HepG2 (cell line): ENCODE data around the gene SLC16A5. TPM values are rescaled to one million over a fixed set of nuclear protein-coding genes. Genes with fewer than 3 reads are reported as not detected.

Experiments
- ELF4 ChIP-seq: sonication (generic); formaldehyde crosslinking; IDR thresholded peaks from 2 replicates; pipeline ENCODE4 v1.5.0; 2020; ENCODE audit warnings: missing genetic modification reagents, mild to moderate bottlenecking, moderate library complexity, borderline replicate concordance
- FOXK1 ChIP-seq: sonication (generic); formaldehyde crosslinking; IDR thresholded peaks from 2 replicates; pipeline ENCODE4 v1.4.0; 2020; ENCODE audit warnings: low read depth, missing genetic modification reagents, borderline replicate concordance
- GATAD1 ChIP-seq: IDR thresholded peaks from 2 replicates; pipeline ENCODE4 v1.6.1; 2016; ENCODE audit warnings: missing genetic modification reagents, missing compliant biosample characterization
- JUNB ChIP-seq: sonication (generic); formaldehyde crosslinking; IDR thresholded peaks from 2 replicates; pipeline ENCODE4 v1.8.0; 2022; ENCODE audit warnings: missing genetic modification reagents, mild to moderate bottlenecking, borderline replicate concordance
- NFKB2 ChIP-seq: sonication (generic); formaldehyde crosslinking; IDR thresholded peaks from 2 replicates; pipeline ENCODE4 v1.4.0; 2020; ENCODE audit warnings: missing genetic modification reagents, borderline replicate concordance
- NR2C2 ChIP-seq: sonication (generic); formaldehyde crosslinking; IDR thresholded peaks from 2 replicates; pipeline ENCODE4 v1.4.0; 2020; ENCODE audit warnings: missing genetic modification reagents, mild to moderate bottlenecking, moderate library complexity, borderline replicate concordance
- NRL ChIP-seq: sonication (generic); formaldehyde crosslinking; IDR thresholded peaks from 2 replicates; pipeline ENCODE4 v1.5.0; 2020; ENCODE audit warnings: missing genetic modification reagents, mild to moderate bottlenecking, moderate library complexity, borderline replicate concordance
- SAFB2 ChIP-seq: sonication (generic); formaldehyde crosslinking; IDR thresholded peaks from 2 replicates; pipeline ENCODE4 v1.5.1; 2020; ENCODE audit warnings: missing genetic modification reagents, low read depth, mild to moderate bottlenecking, borderline replicate concordance
- SMAD3 ChIP-seq: sonication (generic); formaldehyde crosslinking; IDR thresholded peaks from 2 replicates; pipeline ENCODE4 v1.4.0; 2020; ENCODE audit warnings: missing genetic modification reagents
- TCF12 ChIP-seq, 2 experiments: fragments of 450-650 bp in 1 of 2; sonication (generic) in 1 of 2; formaldehyde crosslinking in 1 of 2; IDR thresholded peaks; 2 replicates each; pipeline versions ENCODE4 v1.6.1 to v1.8.0; 2017 to 2022; ENCODE audit warnings: antibody characterized with exemption in 1 of 2, mild to moderate bottlenecking in 1 of 2, missing genetic modification reagents in 1 of 2, moderate library complexity in 1 of 2
- ZNF124 ChIP-seq: sonication (generic); formaldehyde crosslinking; IDR thresholded peaks from 2 replicates; pipeline ENCODE4 v1.4.0; 2020; ENCODE audit warnings: missing genetic modification reagents
- ZNF138 ChIP-seq: sonication (generic); formaldehyde crosslinking; IDR thresholded peaks from 2 replicates; pipeline ENCODE4 v1.5.0; 2020; ENCODE audit warnings: mild to moderate bottlenecking, low read depth, missing genetic modification reagents
- ZNF263 ChIP-seq: sonication (generic); formaldehyde crosslinking; IDR thresholded peaks from 2 replicates; pipeline ENCODE4 v1.4.0; 2020; ENCODE audit warnings: missing genetic modification reagents
- ZNF44 ChIP-seq: sonication (generic); formaldehyde crosslinking; IDR thresholded peaks from 2 replicates; pipeline ENCODE4 v1.5.1; 2020; ENCODE audit warnings: mild to moderate bottlenecking, missing genetic modification reagents
- ZNF761 ChIP-seq: sonication (generic); formaldehyde crosslinking; conservative IDR thresholded peaks from 2 replicates; pipeline ENCODE4 v1.4.0; 2020; ENCODE audit warnings: mild to moderate bottlenecking, missing genetic modification reagents
- polyA plus RNA-seq, 8 experiments: library from polyadenylated mRNA; depleted of rRNA in 3 of 8; stranded (reverse) in 7 of 8; unstranded in 1 of 8; fragments of >200 nt; fragmentation: Illumina TruSeq in 4 of 8; extraction: Trizol in 4 of 8; gene quantifications; 2 replicates each; pipeline versions ENCODE4 v1.2.1 to v1.2.3, GENCODE V29; 2011 to 2016; ENCODE audit warnings: low read depth in 4 of 8, missing spikeins in 1 of 8, mixed read lengths in 1 of 8; ENCODE audit not compliant: insufficient read depth in 1 of 8
- total RNA-seq, 5 experiments: library from RNA; depleted of rRNA; stranded (reverse); fragments of >200 nt; fragmentation: Illumina TruSeq; extraction: Trizol; gene quantifications; 2 replicates each; pipeline ENCODE4 v1.2.3, GENCODE V29; 2016; ENCODE audit warnings: low read depth in 1 of 5
- TF ChIP-seq, protein P1 (sequence below): sonication (generic); formaldehyde crosslinking; IDR thresholded peaks from 2 replicates; pipeline ENCODE4 v1.5.0; 2020; ENCODE audit warnings: mild to moderate bottlenecking, missing genetic modification reagents, borderline replicate concordance
- TF ChIP-seq, protein P2 (sequence below): sonication (generic); formaldehyde crosslinking; IDR thresholded peaks from 2 replicates; pipeline ENCODE4 v1.4.0; 2020; ENCODE audit warnings: missing genetic modification reagents
- TF ChIP-seq, protein P3 (sequence below): sonication (generic); formaldehyde crosslinking; IDR thresholded peaks from 2 replicates; pipeline ENCODE4 v1.4.0; 2020; ENCODE audit warnings: mild to moderate bottlenecking, missing genetic modification reagents
- TF ChIP-seq, protein P4 (sequence below): sonication (generic); formaldehyde crosslinking; IDR thresholded peaks from 2 replicates; pipeline ENCODE4 v1.4.0; 2020; ENCODE audit warnings: missing genetic modification reagents

Gene SLC16A5
- total and polyA plus RNA-seq, 2 of the 13 experiments (the other 11 are each of a cell fraction or from before 2014, with no cell fraction given): 0.69 to 5.6 TPM

DNA sequence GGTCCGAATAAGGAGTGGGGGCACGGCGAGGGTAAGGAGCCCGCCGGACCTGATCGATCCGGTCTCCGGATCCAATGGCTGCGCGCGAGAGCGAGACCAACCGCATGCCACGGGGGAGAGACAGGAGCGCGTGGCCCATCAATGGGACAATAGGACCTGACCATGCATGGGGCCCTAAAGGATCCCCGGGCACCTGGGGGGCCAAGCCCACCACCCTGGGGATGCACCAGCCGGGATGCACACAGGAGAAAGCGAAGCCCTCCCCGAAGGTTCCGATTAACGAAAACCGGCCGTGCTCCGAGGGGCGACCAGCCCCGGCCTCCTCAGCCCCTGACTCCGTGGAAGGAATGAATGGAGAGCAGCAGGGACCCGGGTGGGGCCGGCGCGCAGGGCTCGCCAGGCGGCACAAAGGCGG lies 66.0 kb downstream of the SLC16A5 start (continued):
- TF ChIP-seq, protein P1, sequence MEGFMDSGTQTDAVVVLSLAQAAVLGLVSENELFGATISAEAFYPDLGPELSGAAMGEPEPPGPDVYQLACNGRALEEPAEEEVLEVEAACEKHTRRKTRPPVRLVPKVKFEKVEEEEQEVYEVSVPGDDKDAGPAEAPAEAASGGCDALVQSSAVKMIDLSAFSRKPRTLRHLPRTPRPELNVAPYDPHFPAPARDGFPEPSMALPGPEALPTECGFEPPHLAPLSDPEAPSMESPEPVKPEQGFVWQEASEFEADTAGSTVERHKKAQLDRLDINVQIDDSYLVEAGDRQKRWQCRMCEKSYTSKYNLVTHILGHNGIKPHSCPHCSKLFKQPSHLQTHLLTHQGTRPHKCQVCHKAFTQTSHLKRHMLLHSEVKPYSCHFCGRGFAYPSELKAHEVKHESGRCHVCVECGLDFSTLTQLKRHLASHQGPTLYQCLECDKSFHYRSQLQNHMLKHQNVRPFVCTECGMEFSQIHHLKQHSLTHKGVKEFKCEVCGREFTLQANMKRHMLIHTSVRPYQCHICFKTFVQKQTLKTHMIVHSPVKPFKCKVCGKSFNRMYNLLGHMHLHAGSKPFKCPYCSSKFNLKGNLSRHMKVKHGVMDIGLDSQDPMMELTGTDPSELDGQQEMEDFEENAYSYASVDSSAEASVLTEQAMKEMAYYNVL (CRISPR knock-in tag): no peak
- TF ChIP-seq, protein P2, sequence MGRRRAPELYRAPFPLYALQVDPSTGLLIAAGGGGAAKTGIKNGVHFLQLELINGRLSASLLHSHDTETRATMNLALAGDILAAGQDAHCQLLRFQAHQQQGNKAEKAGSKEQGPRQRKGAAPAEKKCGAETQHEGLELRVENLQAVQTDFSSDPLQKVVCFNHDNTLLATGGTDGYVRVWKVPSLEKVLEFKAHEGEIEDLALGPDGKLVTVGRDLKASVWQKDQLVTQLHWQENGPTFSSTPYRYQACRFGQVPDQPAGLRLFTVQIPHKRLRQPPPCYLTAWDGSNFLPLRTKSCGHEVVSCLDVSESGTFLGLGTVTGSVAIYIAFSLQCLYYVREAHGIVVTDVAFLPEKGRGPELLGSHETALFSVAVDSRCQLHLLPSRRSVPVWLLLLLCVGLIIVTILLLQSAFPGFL (CRISPR knock-in tag): no peak
- TF ChIP-seq GATAD1 (no peak), SMAD3 (CRISPR knock-in tag) (no peak), ZNF263 (CRISPR knock-in tag) (no peak), ZNF138 (CRISPR knock-in tag) (no peak), JUNB (no peak), NRL (CRISPR knock-in tag) (no peak; the same call in 1 of the 2 replicates), NR2C2 (CRISPR knock-in tag) (peak; percentile 4; the same call in 1 of the 2 replicates), ELF4 (CRISPR knock-in tag) (no peak), TCF12 (IDR thresholded peaks at IDR 0.05) (no peak), TCF12 (CRISPR knock-in tag; IDR thresholded peaks at IDR 0.05) (no peak), ZNF124 (CRISPR knock-in tag) (no peak), ZNF761 (CRISPR knock-in tag) (no peak), ZNF44 (CRISPR knock-in tag) (no peak), SAFB2 (CRISPR knock-in tag) (no peak), FOXK1 (CRISPR knock-in tag) (no peak), NFKB2 (no peak)
- TF ChIP-seq, protein P3, sequence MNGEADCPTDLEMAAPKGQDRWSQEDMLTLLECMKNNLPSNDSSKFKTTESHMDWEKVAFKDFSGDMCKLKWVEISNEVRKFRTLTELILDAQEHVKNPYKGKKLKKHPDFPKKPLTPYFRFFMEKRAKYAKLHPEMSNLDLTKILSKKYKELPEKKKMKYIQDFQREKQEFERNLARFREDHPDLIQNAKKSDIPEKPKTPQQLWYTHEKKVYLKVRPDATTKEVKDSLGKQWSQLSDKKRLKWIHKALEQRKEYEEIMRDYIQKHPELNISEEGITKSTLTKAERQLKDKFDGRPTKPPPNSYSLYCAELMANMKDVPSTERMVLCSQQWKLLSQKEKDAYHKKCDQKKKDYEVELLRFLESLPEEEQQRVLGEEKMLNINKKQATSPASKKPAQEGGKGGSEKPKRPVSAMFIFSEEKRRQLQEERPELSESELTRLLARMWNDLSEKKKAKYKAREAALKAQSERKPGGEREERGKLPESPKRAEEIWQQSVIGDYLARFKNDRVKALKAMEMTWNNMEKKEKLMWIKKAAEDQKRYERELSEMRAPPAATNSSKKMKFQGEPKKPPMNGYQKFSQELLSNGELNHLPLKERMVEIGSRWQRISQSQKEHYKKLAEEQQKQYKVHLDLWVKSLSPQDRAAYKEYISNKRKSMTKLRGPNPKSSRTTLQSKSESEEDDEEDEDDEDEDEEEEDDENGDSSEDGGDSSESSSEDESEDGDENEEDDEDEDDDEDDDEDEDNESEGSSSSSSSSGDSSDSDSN (CRISPR knock-in tag): peak; percentile 59; the same call in 1 of the 2 replicates
- TF ChIP-seq, protein P4, sequence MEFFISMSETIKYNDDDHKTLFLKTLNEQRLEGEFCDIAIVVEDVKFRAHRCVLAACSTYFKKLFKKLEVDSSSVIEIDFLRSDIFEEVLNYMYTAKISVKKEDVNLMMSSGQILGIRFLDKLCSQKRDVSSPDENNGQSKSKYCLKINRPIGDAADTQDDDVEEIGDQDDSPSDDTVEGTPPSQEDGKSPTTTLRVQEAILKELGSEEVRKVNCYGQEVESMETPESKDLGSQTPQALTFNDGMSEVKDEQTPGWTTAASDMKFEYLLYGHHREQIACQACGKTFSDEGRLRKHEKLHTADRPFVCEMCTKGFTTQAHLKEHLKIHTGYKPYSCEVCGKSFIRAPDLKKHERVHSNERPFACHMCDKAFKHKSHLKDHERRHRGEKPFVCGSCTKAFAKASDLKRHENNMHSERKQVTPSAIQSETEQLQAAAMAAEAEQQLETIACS (CRISPR knock-in tag): no peak
